Colonic mucosa (tissue), 4 donors: ENCODE measurements around the gene ARID3B. TPM values are rescaled to one million over a fixed set of nuclear protein-coding genes. Genes with fewer than 3 reads are reported as not detected.
"Not testable (repeated sequence)": the region's sequence is repeated elsewhere in the genome, so short reads cannot be mapped to it uniquely, and the experiment has no call there.

Experiments used
- DNase-seq: peaks from one replicate; pipeline ENCODE4 v3.0.0-alpha.2; 2020
- H3K27ac ChIP-seq: fragments of 200-600 bp; one replicate; pipeline ENCODE4 v1.8.0; 2021
- H3K27me3 ChIP-seq: fragments of 200-600 bp; one replicate; pipeline ENCODE4 v1.8.0; 2021
- H3K36me3 ChIP-seq: fragments of 200-600 bp; one replicate; pipeline ENCODE4 v1.8.0; 2021
- H3K4me1 ChIP-seq: fragments of 200-600 bp; one replicate; pipeline ENCODE4 v1.8.0; 2021; ENCODE audit warnings: mild to moderate bottlenecking
- H3K4me3 ChIP-seq: fragments of 200-600 bp; one replicate; pipeline ENCODE4 v1.8.0; 2021
- H3K9ac ChIP-seq, 2 donors: one replicate each; pipeline ENCODE4 v1.7.0; 2013; ENCODE audit warnings: control low read depth in 2 of 2, low read depth in 2 of 2, low read length in 2 of 2
- H3K9me3 ChIP-seq: fragments of 200-600 bp; one replicate; pipeline ENCODE4 v1.8.0; 2021
- CTCF ChIP-seq: fragments of 200-600 bp; IDR thresholded peaks from one replicate; pipeline ENCODE4 v1.8.0; 2022; ENCODE audit warnings: antibody characterized with exemption, mild to moderate bottlenecking
- intact Hi-C: fragments of 100-400 bp; cut with DNase I; formaldehyde crosslinking; loops from one replicate; pipeline ENCODE4 v1.14.1; 2022
- total RNA-seq, 2 donors: library from RNA; stranded (reverse); fragmentation: NEBNext Ultra II Directional in 1 of 2; extraction: Animal tissue kit (Norgen Biotek cat#: 25700) in 1 of 2; gene quantifications; one replicate each; pipeline ENCODE4 v1.2.1, GENCODE V29; 2021
- donor health status: healthy.
- donor health status: DM: no; HTN: no; CAD: no.
- donor health status: DM: no; HTN: no; CAD: no.

The ARID3B gene
- total RNA-seq, 2 donors from 2014 or later, result 8.8 to 9.5 TPM

- Histone ChIP-seq H3K27ac (no peak overlapping the region), H3K4me1 (no peaks in the 10 kb centered on the region), H3K9ac (no peak overlapping the region), H3K9me3 (no peaks in the 10 kb centered on the region), H3K27me3 (no peaks in the 10 kb centered on the region), H3K36me3 (no peaks in the 10 kb centered on the region), H3K4me3 (no peak overlapping the region)
- intact Hi-C loops, result no loop called here
- no peak for DNase-seq
- TF ChIP-seq CTCF, result no peak
Measured at GRCh38 chr15:74511583-74511982, 29.4 kb upstream of the ARID3B start.

GRCh38 chr15:74514059-74514458, 27.0 kb upstream of the ARID3B start:
- H3K36me3 ChIP-seq, H3K9me3 ChIP-seq, intact Hi-C loops, DNase-seq, H3K27me3 ChIP-seq, H3K4me1 ChIP-seq, H3K9ac ChIP-seq, H3K4me3 ChIP-seq, H3K27ac ChIP-seq: not testable (repeated sequence)

- no peaks in the 10 kb centered on the region for H3K27me3 ChIP-seq
- intact Hi-C loops, result no loop called here
- H3K4me3 ChIP-seq, result no peak overlapping the region
- no peak overlapping the region for H3K9ac ChIP-seq
- no peak for TF ChIP-seq CTCF
- no peak overlapping the region for H3K27ac ChIP-seq
- H3K36me3 ChIP-seq, result no peaks in the 10 kb centered on the region
- no peaks in the 10 kb centered on the region for H3K4me1 ChIP-seq
- H3K9me3 ChIP-seq, result no peaks in the 10 kb centered on the region
- DNase-seq, result no peak
Measured at GRCh38 chr15:74517096-74517495, 23.9 kb upstream of the ARID3B start.

- H3K27ac ChIP-seq, result no peak overlapping the region
- no peaks in the 10 kb centered on the region for H3K9me3 ChIP-seq
- intact Hi-C loops, result no loop called here
- DNase-seq, result no peak
- H3K36me3 ChIP-seq, result no peaks in the 10 kb centered on the region
- H3K4me3 ChIP-seq, result no peak overlapping the region
- no peaks in the 10 kb centered on the region for H3K27me3 ChIP-seq
- no peak overlapping the region for H3K9ac ChIP-seq
- TF ChIP-seq CTCF, result no peak
- H3K4me1 ChIP-seq, result no peaks in the 10 kb centered on the region
Measured at GRCh38 chr15:74519311-74519710, 21.7 kb upstream of the ARID3B start.

- intact Hi-C loops, result no loop called here
Measured at GRCh38 chr15:74520407-74520806, 20.6 kb upstream of the ARID3B start.

GRCh38 chr15:74523982-74524381, 17.0 kb upstream of the ARID3B start:
- Histone ChIP-seq H3K36me3 (no peaks in the 10 kb centered on the region), H3K9ac (no peak overlapping the region), H3K4me3 (no peak overlapping the region), H3K9me3 (no peaks in the 10 kb centered on the region), H3K27me3 (no peaks in the 10 kb centered on the region), H3K27ac (no peak overlapping the region), H3K4me1 (no peaks in the 10 kb centered on the region)
- TF ChIP-seq CTCF, result no peak
- intact Hi-C loops, result no loop called here
- no peak for DNase-seq

More at GRCh38 chr15:74520407-74520806, 20.6 kb upstream of the ARID3B start:
- H3K9me3 ChIP-seq, result no peaks in the 10 kb centered on the region
- TF ChIP-seq CTCF, result no peak
- DNase-seq, result no peak
- no peaks in the 10 kb centered on the region for H3K4me1 ChIP-seq
- no peak overlapping the region for H3K4me3 ChIP-seq
- H3K36me3 ChIP-seq, result no peaks in the 10 kb centered on the region
- no peak overlapping the region for H3K27ac ChIP-seq
- no peaks in the 10 kb centered on the region for H3K27me3 ChIP-seq
- H3K9ac ChIP-seq, result no peak overlapping the region
